ENCODE data around the gene PSMG3. TPM values are rescaled to one million over a fixed set of nuclear protein-coding genes. Genes with fewer than 3 reads are reported as not detected.

Gene PSMG3
- total RNA-seq, 4 donors from 2014 or later: 25.4 to 46.4 (median 32.2) TPM

DNA sequence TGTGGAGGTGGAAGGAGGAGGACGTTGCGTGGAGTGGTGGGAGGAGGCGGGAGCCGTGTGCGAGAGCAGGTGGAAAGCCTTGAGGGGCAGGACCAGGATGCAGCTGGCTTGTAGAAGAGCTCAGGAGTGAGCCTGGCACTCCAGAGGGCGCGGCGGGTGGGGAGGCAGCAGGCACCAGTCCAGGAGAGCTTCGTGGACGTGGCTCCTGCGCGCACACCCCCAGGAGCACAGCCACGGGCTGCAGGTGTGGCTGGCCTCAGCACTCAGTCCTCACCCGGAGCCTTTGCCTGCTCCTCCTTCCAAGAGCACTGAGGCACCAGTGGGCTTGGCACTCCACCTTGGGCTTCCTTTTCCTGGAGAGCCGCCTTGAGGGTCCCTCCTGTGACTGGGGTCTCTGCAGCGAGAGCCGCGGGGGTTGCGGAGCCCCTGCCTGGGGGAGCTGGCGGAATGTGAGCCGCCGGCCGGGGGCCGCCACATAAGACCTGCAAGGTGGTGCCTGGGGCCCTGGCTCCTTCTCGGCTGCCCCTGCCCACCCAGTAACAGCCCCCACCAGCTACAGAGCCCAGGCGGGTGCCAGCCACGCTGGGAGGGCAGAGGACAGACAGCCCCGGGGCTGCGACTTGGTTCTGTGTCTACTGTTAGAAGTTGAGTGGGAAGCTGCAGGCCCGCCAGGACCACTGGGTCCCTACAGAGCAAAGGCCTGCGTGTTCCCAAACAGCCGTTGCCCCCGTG is 28.2 kb downstream of the PSMG3 start:
- TF ChIP-seq, protein P1, sequence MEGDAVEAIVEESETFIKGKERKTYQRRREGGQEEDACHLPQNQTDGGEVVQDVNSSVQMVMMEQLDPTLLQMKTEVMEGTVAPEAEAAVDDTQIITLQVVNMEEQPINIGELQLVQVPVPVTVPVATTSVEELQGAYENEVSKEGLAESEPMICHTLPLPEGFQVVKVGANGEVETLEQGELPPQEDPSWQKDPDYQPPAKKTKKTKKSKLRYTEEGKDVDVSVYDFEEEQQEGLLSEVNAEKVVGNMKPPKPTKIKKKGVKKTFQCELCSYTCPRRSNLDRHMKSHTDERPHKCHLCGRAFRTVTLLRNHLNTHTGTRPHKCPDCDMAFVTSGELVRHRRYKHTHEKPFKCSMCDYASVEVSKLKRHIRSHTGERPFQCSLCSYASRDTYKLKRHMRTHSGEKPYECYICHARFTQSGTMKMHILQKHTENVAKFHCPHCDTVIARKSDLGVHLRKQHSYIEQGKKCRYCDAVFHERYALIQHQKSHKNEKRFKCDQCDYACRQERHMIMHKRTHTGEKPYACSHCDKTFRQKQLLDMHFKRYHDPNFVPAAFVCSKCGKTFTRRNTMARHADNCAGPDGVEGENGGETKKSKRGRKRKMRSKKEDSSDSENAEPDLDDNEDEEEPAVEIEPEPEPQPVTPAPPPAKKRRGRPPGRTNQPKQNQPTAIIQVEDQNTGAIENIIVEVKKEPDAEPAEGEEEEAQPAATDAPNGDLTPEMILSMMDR (IDR thresholded peaks at IDR 0.05 in 4 of 5, conservative IDR thresholded peaks at IDR 0.05 in 1 of 5): no peak
- TF ChIP-seq POLR2A (IDR thresholded peaks at IDR 0.05): no peak
- H3K27me3 ChIP-seq: no peaks in the 10 kb centered on the region
- H3K4me1 ChIP-seq: peaks cover 19 to 27% of the 10 kb centered on the region in 2 donors
- no peak for ATAC-seq
- H3K9me3 ChIP-seq: no peaks in the 10 kb centered on the region
- no peak overlapping the region for H3K4me3 ChIP-seq
- in situ Hi-C loops (cut with MboI; ENCODE audit: low sequenced_read_pairs in 4 of 4): no loop called here
- H3K27ac ChIP-seq: peak overlapping the region in 1 of 4 donors; percentile 21
- H3K36me3 ChIP-seq: peaks cover 0 to 53% of the 10 kb centered on the region in 2 donors
- DNase-seq: no peak
- intact Hi-C loops (cut with DNase I; ENCODE audit: low total_unique reads): no loop called here

DNA sequence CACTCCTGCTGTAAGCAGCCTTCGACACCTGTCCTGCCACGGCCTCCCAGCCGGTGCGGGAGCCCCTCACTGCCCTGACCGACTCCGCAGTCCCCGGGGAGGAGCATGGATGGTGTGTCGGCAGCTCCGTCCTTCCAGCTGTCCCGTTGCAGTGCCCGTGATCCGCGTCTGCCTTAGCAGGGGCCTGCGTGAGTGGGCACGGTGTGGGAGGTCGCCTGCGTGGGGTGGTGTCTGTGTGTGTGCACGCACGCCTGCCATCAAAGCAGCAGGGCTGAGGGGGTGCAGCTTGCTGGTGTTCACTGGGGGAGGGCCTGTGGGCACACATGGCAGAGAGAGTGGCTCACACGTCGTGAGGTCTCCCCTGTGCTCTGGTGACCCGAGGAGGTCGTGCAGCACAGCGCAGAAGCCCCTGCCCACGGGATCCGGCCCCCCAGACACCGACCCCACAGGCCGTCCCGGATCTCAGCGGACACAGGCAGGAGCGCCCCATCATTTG is 29.0 kb downstream of the PSMG3 start:
- peak overlapping the region in 1 of 4 donors; percentile 4 for H3K27ac ChIP-seq
- H3K36me3 ChIP-seq: peaks cover 0 to 53% of the 10 kb centered on the region in 2 donors
- no peaks in the 10 kb centered on the region for H3K9me3 ChIP-seq
- intact Hi-C loops (cut with DNase I; ENCODE audit: low total_unique reads): no loop called here
- in situ Hi-C loops (cut with MboI; ENCODE audit: low sequenced_read_pairs in 4 of 4): no loop called here
- no peak overlapping the region for H3K4me3 ChIP-seq
- ATAC-seq: no peak
- no peak for DNase-seq
- peaks cover 27 to 30% of the 10 kb centered on the region in 2 donors for H3K4me1 ChIP-seq
- TF ChIP-seq, protein P1 (IDR thresholded peaks at IDR 0.05 in 4 of 5, conservative IDR thresholded peaks at IDR 0.05 in 1 of 5): no peak
- TF ChIP-seq POLR2A (IDR thresholded peaks at IDR 0.05): no peak
- H3K27me3 ChIP-seq: no peaks in the 10 kb centered on the region

DNA sequence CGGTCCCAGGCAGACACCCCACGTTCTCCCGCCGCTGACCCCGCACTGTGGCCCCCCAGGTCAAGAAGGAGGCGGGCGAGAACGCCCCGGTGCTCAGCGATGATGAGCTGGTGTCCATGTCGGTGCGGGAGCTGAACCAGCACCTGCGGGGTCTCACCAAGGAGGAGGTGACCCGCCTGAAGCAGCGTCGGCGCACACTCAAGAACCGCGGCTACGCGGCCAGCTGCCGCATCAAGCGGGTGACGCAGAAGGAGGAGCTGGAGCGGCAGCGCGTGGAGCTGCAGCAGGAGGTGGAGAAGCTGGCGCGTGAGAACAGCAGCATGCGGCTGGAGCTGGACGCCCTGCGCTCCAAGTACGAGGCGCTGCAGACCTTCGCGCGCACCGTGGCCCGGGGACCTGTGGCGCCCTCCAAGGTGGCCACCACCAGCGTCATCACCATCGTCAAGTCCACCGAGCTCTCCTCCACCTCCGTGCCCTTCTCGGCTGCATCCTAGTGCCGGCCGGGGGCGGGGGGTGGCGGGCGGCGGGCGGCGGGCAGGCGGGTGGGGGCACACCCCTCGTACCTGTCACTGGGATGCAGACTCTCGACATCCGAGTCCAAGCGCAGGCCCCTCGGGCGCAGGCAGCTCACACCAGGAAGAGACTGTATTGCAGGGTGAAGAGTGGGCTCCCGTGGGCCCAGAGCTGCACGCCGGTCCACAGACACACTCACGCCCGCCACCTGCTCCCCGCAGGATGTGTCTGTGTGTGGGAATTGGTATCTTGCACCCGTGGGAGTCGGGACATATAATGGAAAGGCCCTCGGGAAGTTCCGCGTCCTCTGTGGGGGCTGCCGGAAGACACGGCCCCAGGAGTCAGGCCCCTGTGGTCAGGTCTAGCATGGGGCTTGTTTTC is 29.7 kb downstream of the PSMG3 start:
- Histone ChIP-seq H3K4me3 (no peak overlapping the region), H3K9me3 (no peaks in the 10 kb centered on the region), H3K36me3 (peaks cover 0 to 53% of the 10 kb centered on the region in 2 donors), H3K27ac (peak overlapping the region; percentile 11 to 100 (median 98)), H3K4me1 (peaks cover 32 to 37% of the 10 kb centered on the region in 2 donors), H3K27me3 (no peaks in the 10 kb centered on the region)
- TF ChIP-seq POLR2A (IDR thresholded peaks at IDR 0.05): no peak
- TF ChIP-seq, protein P1 (IDR thresholded peaks at IDR 0.05 in 4 of 5, conservative IDR thresholded peaks at IDR 0.05 in 1 of 5): no peak
- ATAC-seq: no peak
- in situ Hi-C loops (cut with MboI; ENCODE audit: low sequenced_read_pairs in 4 of 4): no loop called here
- no peak for DNase-seq
- intact Hi-C loops (cut with DNase I; ENCODE audit: low total_unique reads): loop anchor here (10.0 kb wide), 1 partner anchor 495 kb away; the partner anchor contains the start of gene GPR146

DNA sequence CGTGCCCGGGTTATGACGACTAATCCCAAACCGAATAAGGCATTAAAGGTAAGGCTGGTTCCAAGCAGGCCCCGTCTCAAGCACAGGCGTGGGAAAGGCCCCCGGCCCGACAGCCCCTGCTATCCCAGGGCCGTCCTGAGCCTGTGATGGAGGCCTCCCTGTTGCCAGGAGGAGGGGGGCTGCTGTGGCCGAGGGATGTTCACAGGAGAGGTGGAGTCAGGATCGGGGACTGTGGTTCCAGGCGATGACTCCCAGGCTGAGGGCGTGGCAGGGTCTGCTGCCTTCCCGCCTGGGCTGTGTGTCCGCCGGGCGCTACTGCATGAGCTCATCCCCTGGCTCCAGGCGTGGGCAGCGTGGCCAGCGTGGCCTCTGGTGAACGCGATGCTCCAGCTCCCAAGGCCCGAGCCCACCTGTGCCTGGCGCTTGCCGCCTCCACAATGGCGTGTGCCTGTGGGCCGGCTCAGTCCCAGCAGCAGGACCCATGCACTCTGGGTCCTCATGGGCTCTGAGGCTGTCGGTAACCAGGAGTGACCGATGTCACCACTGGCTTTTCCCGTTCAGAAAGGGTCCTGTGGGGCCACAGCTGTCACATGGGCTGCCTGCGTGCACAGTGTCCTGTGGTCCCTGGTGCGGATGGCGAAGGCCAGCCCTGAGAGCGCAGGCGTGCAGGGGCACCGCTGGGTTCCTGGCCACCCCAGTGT is 30.5 kb downstream of the PSMG3 start:
- peaks cover 37 to 43% of the 10 kb centered on the region in 2 donors for H3K4me1 ChIP-seq
- ATAC-seq (no peak), DNase-seq (no peak)
- peak overlapping the region; percentile 98 to 100 (median 99) for H3K27ac ChIP-seq
- H3K9me3 ChIP-seq: no peaks in the 10 kb centered on the region
- H3K36me3 ChIP-seq: peaks cover 0 to 53% of the 10 kb centered on the region in 2 donors
- intact Hi-C loops (cut with DNase I; ENCODE audit: low total_unique reads): loop anchor here (10.0 kb wide), 1 partner anchor 495 kb away; the partner anchor contains the start of gene GPR146
- no peak overlapping the region for H3K4me3 ChIP-seq
- in situ Hi-C loops (cut with MboI; ENCODE audit: low sequenced_read_pairs in 4 of 4): no loop called here
- TF ChIP-seq POLR2A (IDR thresholded peaks at IDR 0.05): no peak
- TF ChIP-seq, protein P1 (IDR thresholded peaks at IDR 0.05 in 4 of 5, conservative IDR thresholded peaks at IDR 0.05 in 1 of 5): no peak
- H3K27me3 ChIP-seq: no peaks in the 10 kb centered on the region

Measured in gastrocnemius medialis (tissue), 4 donors.